Fibroblast of mammary gland (primary cell): Measurements from ENCODE around the gene DCLK1.
A peak's percentile ranks its signal among the peaks of the same experiment; 100 is the strongest.

Experiments
- DNase-seq: peaks from one replicate; pipeline ENCODE4 v3.0.0-alpha.2; 2010; ENCODE audit warnings: low read depth
- H3K4me3 ChIP-seq: 2 replicates; pipeline ENCODE4 v1.5.1; 2011; ENCODE audit warnings: low read depth, mild to moderate bottlenecking, low read length, moderate library complexity; ENCODE audit not compliant: control insufficient read depth
- TF ChIP-seq, protein P1 (sequence below): conservative IDR thresholded peaks from 2 replicates; pipeline ENCODE4 v1.5.1; 2011; ENCODE audit warnings: low read depth, low read length, inconsistent platforms; ENCODE audit not compliant: control insufficient read depth, insufficient read depth

DCLK1 gene

DNA sequence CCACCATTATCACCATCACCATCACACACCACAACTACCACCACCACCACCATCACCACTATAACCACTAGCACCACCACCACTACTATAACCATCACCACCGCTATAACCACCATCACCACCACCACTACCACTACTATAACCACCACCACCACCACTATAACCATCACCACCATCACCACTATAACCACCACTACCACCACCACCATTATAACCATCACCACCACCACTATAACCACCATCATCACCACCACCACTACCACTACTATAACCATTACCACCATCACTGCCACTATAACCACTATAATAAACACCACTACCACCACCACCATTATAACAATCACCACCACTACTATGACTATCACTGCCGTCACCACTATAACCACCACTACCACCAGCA, 173.2 kb downstream of the DCLK1 start:
- no peak for DNase-seq
- no peak overlapping the region for H3K4me3 ChIP-seq
- TF ChIP-seq, protein P1, sequence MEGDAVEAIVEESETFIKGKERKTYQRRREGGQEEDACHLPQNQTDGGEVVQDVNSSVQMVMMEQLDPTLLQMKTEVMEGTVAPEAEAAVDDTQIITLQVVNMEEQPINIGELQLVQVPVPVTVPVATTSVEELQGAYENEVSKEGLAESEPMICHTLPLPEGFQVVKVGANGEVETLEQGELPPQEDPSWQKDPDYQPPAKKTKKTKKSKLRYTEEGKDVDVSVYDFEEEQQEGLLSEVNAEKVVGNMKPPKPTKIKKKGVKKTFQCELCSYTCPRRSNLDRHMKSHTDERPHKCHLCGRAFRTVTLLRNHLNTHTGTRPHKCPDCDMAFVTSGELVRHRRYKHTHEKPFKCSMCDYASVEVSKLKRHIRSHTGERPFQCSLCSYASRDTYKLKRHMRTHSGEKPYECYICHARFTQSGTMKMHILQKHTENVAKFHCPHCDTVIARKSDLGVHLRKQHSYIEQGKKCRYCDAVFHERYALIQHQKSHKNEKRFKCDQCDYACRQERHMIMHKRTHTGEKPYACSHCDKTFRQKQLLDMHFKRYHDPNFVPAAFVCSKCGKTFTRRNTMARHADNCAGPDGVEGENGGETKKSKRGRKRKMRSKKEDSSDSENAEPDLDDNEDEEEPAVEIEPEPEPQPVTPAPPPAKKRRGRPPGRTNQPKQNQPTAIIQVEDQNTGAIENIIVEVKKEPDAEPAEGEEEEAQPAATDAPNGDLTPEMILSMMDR, result no peak

DNA sequence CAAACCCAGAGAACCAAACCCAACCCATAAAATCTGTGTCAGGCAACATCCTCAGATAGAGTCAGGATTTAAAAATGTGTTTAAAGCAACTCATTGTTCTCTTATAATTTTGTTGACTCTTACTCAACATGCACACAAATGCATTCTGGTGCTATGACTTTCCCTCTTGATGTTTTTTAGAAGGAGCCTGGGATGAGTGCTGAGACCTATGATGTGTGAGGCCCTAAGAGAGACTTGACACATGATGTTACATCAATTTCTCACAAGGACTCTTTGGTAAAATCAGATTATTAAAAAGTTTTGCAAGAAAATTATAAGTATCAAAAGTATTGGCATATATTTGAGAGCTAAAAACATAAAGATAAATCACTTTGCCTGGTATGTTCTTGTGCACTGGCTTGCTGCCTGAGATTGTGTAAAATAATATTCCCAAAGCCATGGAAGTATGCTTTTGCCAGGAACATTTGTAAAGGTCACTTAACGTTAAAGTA, 173.9 kb downstream of the DCLK1 start:
- peak; percentile 83 for DNase-seq
- no peak overlapping the region for H3K4me3 ChIP-seq
- TF ChIP-seq, protein P1, result no peak

DNA sequence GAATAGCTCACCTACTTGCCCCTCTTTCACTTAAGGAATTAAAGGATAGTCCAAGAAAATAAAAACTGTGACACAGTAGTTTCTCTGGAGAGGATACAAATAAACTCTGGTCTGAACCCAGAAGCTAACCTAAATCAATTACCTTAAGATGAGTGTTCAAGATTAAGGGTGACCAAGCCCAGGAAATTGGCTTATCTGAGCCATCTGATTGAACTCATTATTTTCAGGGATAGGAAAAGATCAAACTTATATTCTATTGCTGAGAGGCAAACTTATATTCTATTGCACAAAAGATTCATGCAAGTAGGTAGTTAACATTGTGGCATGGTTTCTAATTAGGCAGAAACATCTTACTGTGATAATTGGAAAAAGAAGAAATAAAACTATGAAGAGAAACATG, 175.1 kb downstream of the DCLK1 start:
- H3K4me3 ChIP-seq, result no peak overlapping the region
- TF ChIP-seq, protein P1, result no peak
- no peak for DNase-seq

DNA sequence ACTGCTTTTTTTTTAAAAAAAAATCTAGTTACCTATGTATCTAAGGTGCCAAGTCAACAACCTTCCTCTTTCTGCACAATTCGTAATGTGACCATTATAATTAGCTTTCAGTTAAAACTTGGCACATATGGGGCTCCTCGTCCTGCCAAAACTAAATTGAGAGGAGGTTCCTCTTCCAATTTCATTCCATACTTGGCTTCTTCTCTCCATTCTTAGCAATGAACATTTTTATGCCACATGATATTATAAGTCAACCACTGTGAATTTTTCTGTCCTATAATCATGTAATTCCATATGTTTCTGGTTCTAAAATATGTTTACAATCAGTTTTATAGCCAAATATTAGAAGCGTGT, 177.0 kb downstream of the DCLK1 start:
- TF ChIP-seq, protein P1, result no peak
- DNase-seq, result no peak
- H3K4me3 ChIP-seq, result no peak overlapping the region

DNA sequence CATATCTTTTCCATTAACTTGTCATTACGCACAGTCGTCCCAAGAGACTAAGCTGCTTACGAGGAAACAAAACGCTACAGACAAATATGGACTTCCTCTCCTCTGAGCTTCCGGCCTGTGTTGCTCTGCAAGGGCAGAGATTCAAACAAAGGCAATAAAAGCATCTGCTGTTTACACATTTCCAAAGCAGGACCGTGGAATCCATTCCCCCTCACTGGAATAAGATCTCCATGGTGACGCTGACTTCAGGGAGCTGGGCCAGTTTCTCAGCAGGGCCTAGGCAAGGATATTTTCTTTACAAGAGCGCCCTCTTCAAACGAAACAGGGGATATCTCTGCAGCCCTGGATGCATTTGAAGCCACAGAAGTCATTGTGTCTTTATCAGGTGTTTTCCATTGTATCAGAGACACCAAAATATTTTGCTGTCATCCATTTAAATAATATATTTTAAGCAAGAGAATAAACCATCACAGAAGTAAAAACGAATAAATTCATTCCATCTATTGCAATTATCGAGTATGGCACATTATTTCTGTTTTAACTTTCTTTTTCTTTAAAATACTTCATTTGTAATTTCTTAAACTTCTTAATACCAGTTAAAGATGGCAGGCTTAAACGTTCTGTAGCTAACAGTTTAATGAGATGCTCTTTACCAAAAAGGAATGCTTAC, 177.5 kb downstream of the DCLK1 start:
- DNase-seq, result peak; percentile 94
- TF ChIP-seq, protein P1, result peak; percentile 81

DNA sequence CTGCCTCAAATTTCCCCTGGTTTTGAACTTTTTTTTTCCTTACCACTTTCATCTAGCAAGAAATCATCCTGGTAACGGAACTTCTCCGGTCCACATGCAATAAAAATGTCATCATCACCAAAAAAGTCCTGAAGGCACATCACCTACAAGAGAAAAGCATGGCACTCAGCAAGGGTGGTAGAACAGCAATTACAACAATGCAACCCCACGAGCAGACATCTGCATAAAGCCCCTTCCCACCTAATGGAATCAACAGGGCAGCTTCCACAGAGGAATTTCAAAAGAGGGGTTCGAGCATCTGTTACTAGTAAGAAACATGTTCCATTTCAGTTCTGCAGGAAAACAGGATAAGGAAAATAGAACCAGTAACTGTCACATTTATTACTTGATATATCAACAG, 183.9 kb downstream of the DCLK1 start:
- H3K4me3 ChIP-seq, result no peak overlapping the region
- no peak for DNase-seq
- TF ChIP-seq, protein P1, result no peak

More for the DNA sequence above, 177.5 kb downstream of the DCLK1 start:
- H3K4me3 ChIP-seq, result no peak overlapping the region
